Right lobe of liver (tissue), 4 donors: Measurements from ENCODE around the gene TMEM154.

Experiments
- POLR2A ChIP-seq: fragments of 450-650 bp; IDR thresholded peaks from one replicate; pipeline ENCODE4 v1.6.1; 2017; ENCODE audit warnings: antibody characterized with exemption, mild to moderate bottlenecking
- TF ChIP-seq, protein P1 (sequence below), 4 donors: fragments of 200-600 bp in 3 of 4; fragments of 450-650 bp in 1 of 4; IDR thresholded peaks; one replicate each; pipeline versions ENCODE4 v1.5.1 to v1.8.0; 2016 to 2022; ENCODE audit warnings: antibody characterized with exemption in 4 of 4, mild to moderate bottlenecking in 2 of 4
- donor health status: DM: no; HTN: no; CAD: no.
- donor health status: DM: no; HTN: no; CAD: no.
- donor health status: DM: no; HTN: yes; CAD: no.

DNA sequence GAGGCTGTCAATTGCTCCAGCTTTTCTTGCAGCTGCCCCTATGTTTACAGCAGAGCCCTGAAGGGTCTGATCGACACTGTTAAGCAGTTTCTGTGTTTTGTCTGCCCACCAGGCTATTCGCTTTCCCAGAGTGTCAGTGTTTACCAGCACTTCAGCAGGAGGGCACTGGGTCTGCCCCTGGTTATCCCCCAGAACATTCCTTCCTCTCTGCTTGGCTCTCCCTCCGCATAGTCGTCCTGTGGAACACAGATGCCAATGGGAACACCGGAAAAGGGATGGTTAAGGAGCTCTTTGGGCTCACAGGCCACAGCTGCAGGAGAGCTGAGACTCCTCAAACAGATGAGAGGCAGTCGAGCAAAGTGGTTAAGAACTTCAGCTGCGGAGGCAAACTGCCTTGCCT is 72.6 kb downstream of the TMEM154 start:
- TF ChIP-seq, protein P1, sequence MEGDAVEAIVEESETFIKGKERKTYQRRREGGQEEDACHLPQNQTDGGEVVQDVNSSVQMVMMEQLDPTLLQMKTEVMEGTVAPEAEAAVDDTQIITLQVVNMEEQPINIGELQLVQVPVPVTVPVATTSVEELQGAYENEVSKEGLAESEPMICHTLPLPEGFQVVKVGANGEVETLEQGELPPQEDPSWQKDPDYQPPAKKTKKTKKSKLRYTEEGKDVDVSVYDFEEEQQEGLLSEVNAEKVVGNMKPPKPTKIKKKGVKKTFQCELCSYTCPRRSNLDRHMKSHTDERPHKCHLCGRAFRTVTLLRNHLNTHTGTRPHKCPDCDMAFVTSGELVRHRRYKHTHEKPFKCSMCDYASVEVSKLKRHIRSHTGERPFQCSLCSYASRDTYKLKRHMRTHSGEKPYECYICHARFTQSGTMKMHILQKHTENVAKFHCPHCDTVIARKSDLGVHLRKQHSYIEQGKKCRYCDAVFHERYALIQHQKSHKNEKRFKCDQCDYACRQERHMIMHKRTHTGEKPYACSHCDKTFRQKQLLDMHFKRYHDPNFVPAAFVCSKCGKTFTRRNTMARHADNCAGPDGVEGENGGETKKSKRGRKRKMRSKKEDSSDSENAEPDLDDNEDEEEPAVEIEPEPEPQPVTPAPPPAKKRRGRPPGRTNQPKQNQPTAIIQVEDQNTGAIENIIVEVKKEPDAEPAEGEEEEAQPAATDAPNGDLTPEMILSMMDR (IDR thresholded peaks at IDR 0.05) = no peak
- TF ChIP-seq POLR2A = no peak
